ENCODE results near the gene TAF1D.

TAF1D gene

DNA sequence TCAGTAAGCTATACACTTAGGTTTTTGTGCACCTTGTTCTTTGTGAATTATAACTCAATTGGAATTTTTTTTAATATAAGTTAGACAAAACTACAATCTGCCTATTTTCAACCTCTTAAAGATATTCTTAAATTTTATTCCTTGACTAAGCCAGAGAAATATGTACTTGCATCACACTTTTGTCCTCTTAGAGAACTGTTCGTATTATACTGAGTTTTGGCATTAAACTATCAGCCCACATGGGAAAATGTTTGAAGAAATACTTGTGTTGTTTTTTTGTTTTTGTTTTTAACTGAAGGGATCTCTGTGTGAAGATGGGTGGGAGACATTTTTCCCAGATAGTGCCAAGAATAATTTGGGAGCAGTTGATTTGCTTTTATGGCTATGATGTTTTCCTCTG, 54.5 kb downstream of the TAF1D start:
- ATAC-seq: no peak; the same call in 2 of the 3 replicates
- TF ChIP-seq CSDC2 (CRISPR knock-in tag; IDR thresholded peaks at IDR 0.05) (no peak), SNAI2 (CRISPR knock-in tag; IDR thresholded peaks at IDR 0.05) (no peak)
- TF ChIP-seq, protein P1, sequence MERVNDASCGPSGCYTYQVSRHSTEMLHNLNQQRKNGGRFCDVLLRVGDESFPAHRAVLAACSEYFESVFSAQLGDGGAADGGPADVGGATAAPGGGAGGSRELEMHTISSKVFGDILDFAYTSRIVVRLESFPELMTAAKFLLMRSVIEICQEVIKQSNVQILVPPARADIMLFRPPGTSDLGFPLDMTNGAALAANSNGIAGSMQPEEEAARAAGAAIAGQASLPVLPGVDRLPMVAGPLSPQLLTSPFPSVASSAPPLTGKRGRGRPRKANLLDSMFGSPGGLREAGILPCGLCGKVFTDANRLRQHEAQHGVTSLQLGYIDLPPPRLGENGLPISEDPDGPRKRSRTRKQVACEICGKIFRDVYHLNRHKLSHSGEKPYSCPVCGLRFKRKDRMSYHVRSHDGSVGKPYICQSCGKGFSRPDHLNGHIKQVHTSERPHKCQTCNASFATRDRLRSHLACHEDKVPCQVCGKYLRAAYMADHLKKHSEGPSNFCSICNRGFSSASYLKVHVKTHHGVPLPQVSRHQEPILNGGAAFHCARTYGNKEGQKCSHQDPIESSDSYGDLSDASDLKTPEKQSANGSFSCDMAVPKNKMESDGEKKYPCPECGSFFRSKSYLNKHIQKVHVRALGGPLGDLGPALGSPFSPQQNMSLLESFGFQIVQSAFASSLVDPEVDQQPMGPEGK (CRISPR knock-in tag; IDR thresholded peaks at IDR 0.05; ENCODE audit: borderline replicate concordance): no peak

DNA sequence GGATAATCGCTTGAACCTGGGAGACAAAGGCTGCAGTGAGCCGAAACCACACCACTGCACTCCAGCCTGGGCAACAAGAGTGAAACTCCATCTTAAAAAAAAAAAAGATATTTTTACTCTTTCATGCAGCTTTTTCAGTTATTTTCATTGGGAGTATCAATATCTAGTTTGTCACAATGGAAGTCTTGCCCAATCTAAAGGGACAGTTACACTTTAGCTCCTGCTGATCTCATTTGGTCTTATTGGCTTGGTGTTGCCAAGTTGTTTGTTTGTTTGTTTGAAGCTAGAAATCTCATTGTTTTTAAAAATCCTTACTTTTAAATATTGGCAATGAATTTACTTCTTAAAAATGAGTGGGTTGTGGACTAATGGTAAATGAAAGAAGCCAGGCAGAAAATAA, 55.1 kb downstream of the TAF1D start:
- TF ChIP-seq, protein P2, sequence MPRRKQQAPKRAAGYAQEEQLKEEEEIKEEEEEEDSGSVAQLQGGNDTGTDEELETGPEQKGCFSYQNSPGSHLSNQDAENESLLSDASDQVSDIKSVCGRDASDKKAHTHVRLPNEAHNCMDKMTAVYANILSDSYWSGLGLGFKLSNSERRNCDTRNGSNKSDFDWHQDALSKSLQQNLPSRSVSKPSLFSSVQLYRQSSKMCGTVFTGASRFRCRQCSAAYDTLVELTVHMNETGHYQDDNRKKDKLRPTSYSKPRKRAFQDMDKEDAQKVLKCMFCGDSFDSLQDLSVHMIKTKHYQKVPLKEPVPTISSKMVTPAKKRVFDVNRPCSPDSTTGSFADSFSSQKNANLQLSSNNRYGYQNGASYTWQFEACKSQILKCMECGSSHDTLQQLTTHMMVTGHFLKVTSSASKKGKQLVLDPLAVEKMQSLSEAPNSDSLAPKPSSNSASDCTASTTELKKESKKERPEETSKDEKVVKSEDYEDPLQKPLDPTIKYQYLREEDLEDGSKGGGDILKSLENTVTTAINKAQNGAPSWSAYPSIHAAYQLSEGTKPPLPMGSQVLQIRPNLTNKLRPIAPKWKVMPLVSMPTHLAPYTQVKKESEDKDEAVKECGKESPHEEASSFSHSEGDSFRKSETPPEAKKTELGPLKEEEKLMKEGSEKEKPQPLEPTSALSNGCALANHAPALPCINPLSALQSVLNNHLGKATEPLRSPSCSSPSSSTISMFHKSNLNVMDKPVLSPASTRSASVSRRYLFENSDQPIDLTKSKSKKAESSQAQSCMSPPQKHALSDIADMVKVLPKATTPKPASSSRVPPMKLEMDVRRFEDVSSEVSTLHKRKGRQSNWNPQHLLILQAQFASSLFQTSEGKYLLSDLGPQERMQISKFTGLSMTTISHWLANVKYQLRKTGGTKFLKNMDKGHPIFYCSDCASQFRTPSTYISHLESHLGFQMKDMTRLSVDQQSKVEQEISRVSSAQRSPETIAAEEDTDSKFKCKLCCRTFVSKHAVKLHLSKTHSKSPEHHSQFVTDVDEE (CRISPR knock-in tag; IDR thresholded peaks at IDR 0.05): no peak
- TF ChIP-seq ZFP3 (CRISPR knock-in tag; IDR thresholded peaks at IDR 0.05): no peak

More for the DNA sequence above, 55.1 kb downstream of the TAF1D start:
- no peak for ATAC-seq
